ENCODE measurements around the gene ZSCAN22. TPM values are rescaled to one million over a fixed set of nuclear protein-coding genes. Genes with fewer than 3 reads are reported as not detected.

ZSCAN22 gene
- total RNA-seq, 1 donor from 2014 or later: 4.6 TPM

DNA sequence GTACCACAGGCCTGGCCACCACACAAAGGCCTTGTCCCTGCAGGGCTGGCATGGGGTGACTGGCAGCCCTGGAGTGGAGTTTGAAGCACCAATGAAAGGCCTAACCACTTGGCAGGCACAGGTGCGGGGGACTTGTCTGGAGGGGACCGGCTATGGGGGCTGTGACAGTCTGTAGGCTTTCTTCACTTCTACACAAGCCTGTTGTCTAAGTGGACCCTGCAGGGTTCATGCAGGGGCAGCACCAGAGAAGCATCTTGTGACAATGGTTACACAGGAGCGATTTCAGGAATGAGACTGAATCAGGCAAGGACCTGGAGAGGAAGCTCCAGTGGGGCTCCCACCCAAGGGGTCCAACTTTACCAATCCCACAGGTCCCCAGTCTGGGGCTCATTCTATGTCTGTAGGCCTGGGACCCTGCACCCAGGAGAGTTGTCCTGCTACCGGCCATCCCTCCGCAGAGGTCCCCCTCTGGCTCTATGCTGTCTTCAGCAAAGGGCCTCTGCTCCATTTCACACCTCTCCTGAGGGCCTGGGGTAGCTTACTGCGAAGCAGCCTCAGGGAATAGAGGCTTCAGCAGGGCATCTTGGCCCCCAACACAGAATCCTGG is 56.3 kb downstream of the ZSCAN22 start:
- DNase-seq (ENCODE audit: low spot score, unreplicated experiment): no peak
- Mint-ChIP-seq H3K9me3 (ENCODE audit: low read depth) (no peaks in the 10 kb centered on the region), H3K4me3 (ENCODE audit: low read depth) (peak overlapping the region; percentile 67), H3K27me3 (no peaks in the 10 kb centered on the region), H3K4me1 (ENCODE audit: low read depth) (peaks cover 21% of the 10 kb centered on the region), H3K36me3 (ENCODE audit: insufficient read depth) (peaks cover 2% of the 10 kb centered on the region), H3K27ac (no peak overlapping the region)
- TF ChIP-seq, protein P1, sequence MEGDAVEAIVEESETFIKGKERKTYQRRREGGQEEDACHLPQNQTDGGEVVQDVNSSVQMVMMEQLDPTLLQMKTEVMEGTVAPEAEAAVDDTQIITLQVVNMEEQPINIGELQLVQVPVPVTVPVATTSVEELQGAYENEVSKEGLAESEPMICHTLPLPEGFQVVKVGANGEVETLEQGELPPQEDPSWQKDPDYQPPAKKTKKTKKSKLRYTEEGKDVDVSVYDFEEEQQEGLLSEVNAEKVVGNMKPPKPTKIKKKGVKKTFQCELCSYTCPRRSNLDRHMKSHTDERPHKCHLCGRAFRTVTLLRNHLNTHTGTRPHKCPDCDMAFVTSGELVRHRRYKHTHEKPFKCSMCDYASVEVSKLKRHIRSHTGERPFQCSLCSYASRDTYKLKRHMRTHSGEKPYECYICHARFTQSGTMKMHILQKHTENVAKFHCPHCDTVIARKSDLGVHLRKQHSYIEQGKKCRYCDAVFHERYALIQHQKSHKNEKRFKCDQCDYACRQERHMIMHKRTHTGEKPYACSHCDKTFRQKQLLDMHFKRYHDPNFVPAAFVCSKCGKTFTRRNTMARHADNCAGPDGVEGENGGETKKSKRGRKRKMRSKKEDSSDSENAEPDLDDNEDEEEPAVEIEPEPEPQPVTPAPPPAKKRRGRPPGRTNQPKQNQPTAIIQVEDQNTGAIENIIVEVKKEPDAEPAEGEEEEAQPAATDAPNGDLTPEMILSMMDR (IDR thresholded peaks at IDR 0.05; ENCODE audit: unreplicated experiment): no peak

DNA sequence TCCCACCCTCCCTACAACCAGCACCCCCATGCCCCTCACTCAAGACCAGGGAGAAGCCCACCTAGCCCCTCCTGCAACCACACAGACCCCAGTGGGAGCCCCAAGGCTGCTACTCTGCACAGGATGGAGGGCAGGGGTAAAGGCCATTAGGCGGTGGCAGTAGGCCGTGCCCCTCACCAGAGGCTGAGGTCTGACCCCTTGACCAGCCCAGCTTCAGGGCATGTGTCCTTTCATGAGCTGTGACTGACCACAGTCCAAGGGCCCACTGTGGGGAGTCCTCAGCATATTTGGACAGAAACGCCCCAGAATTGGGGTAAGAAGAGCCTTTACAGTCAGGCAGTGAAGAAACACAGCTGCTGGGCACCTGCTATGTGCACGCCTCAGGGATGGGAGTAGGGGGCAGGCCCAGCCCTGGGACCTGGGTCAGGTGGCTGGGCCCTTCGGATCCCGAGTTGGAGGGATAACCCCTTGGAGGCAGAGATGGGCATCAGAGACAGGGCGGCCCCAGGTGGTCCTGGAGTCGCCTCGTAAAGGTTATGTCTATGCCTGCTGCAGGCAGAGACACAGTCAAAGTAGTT is 58.6 kb downstream of the ZSCAN22 start:
- peak overlapping the region; percentile 95 for H3K4me3 Mint-ChIP-seq (ENCODE audit: low read depth)
- DNase-seq (ENCODE audit: low spot score, unreplicated experiment): no peak
- peak overlapping the region; percentile 99 for H3K27ac Mint-ChIP-seq

DNA sequence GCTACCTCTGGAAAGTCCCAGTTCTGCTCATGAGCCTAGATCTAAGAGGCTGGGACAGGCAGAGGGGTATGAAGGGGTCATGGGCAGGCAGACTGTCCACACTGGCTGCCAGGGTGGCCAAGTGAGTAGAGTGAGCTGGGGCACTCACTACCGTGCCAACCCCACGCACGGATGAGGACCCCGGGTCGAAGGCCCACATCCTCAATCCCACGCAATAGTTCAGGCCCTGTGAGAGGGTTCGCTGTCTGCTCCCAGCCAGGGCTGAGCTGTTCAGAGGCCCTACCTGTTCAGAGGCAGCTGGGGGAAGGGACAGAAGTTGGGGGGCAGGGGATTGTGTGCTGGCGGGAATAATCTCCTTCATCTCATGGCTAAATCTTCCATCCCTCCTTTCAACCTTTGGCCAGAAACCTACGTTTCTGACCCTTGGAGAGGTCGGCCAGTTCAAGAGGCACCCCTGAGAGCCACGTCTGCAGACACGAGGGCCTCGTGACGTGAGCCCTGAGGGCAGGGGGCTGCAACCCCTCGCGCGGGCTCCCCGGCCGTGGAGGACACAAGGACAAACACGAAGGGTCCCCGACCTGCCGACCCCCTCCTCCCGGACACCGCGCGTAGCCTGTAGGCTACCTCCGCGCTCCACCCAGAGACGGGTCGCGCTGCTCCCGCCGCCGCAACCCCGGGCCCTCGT is 59.2 kb downstream of the ZSCAN22 start:
- Mint-ChIP-seq H3K4me1 (ENCODE audit: low read depth) (peaks cover 19% of the 10 kb centered on the region), H3K9me3 (ENCODE audit: low read depth) (no peaks in the 10 kb centered on the region), H3K36me3 (ENCODE audit: insufficient read depth) (peaks cover 12% of the 10 kb centered on the region), H3K4me3 (ENCODE audit: low read depth) (peak overlapping the region; percentile 95), H3K27me3 (no peaks in the 10 kb centered on the region), H3K27ac (peak overlapping the region; percentile 99)
- TF ChIP-seq, protein P1 (IDR thresholded peaks at IDR 0.05; ENCODE audit: unreplicated experiment): no peak
- DNase-seq (ENCODE audit: low spot score, unreplicated experiment): no peak

More for the DNA sequence above, 58.6 kb downstream of the ZSCAN22 start:
- no peaks in the 10 kb centered on the region for H3K27me3 Mint-ChIP-seq
- peaks cover 19% of the 10 kb centered on the region for H3K4me1 Mint-ChIP-seq (ENCODE audit: low read depth)
- H3K9me3 Mint-ChIP-seq (ENCODE audit: low read depth): no peaks in the 10 kb centered on the region
- H3K36me3 Mint-ChIP-seq (ENCODE audit: insufficient read depth): peaks cover 9% of the 10 kb centered on the region
- TF ChIP-seq, protein P1 (IDR thresholded peaks at IDR 0.05; ENCODE audit: unreplicated experiment): no peak

DNA sequence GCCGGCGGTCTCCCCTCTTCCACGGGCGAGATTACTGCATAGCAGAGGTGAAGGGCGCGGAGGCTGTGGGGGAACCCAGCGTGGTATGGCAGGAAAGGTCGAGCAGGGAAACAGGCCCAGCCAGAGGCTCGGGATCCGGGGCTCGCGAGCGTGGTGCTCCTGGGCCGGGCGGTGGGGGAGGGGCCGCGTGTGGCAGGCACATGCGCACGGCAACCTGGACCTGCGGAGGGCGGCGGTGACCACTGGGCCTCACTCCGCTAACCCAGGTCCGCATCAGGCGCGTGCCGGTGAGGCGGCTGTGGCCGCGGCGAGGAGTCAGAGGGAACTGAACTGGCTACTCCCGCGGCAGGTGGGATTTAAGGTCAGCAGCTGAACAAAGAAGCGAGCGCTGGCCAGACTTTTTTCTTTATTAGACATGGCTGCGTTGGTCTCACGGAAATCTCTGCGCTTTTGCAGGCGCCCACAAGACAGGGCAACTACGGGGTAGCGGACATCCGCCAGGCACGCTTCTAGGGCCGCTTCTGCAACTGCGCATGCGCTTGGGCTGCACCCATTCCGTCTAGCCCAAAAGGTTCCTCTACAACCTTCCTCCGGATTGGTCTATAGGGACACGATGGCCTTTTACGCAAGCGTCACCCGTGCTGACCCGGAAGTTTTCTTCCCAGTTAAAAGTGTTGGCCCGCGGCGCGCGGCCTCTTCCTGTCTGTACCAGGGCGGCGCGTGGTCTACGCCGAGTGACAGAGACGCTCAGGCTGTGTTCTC is 60.0 kb downstream of the ZSCAN22 start, which contains the start of gene RPS5:
Gene RPS5, plus strand, starts transcription at position 694 of the 762 bp plus-strand sequence. CDS start 869 bp downstream, outside the sequence.
- peaks cover 12% of the 10 kb centered on the region for H3K36me3 Mint-ChIP-seq (ENCODE audit: insufficient read depth)
- peak within 1 kb of the TSS; percentile 99 for H3K27ac Mint-ChIP-seq
- H3K9me3 Mint-ChIP-seq (ENCODE audit: low read depth): no peaks in the 10 kb centered on the region
- peak within 1 kb of the TSS; percentile 95 for H3K4me3 Mint-ChIP-seq (ENCODE audit: low read depth)
- no peaks in the 10 kb centered on the region for H3K27me3 Mint-ChIP-seq
- H3K4me1 Mint-ChIP-seq (ENCODE audit: low read depth): peaks cover 18% of the 10 kb centered on the region
- DNase-seq (ENCODE audit: low spot score, unreplicated experiment): peak; percentile 86
- TF ChIP-seq, protein P1 (IDR thresholded peaks at IDR 0.05; ENCODE audit: unreplicated experiment): no peak

Measured in progenitor cell of endocrine pancreas (in vitro differentiated cells).